Measurements from ENCODE around the gene SUPT3H.
"Not testable (repeated sequence)": the region's sequence is repeated elsewhere in the genome, so short reads cannot be mapped to it uniquely, and the experiment has no call there.

Gene SUPT3H

GRCh38 chr6:45184040-45184439 lies 193.7 kb downstream of the SUPT3H start:
- DNase-seq (ENCODE audit: low read depth in 2 of 2) = no peak

GRCh38 chr6:45176373-45176772 lies 201.4 kb downstream of the SUPT3H start:
- not testable (repeated sequence) for DNase-seq (ENCODE audit: low read depth in 2 of 2)

- no peak for DNase-seq (ENCODE audit: low read depth in 2 of 2)
Observed at GRCh38 chr6:45175272-45175671, 202.5 kb downstream of the SUPT3H start.

GRCh38 chr6:45174045-45174444 lies 203.7 kb downstream of the SUPT3H start:
- no peak for DNase-seq (ENCODE audit: low read depth in 2 of 2)

GRCh38 chr6:45171380-45171779 lies 206.4 kb downstream of the SUPT3H start:
- no peak for DNase-seq (ENCODE audit: low read depth in 2 of 2)

GRCh38 chr6:45170309-45170708 lies 207.4 kb downstream of the SUPT3H start:
- no peak for DNase-seq (ENCODE audit: low read depth in 2 of 2)

GRCh38 chr6:45169815-45170214 lies 207.9 kb downstream of the SUPT3H start:
- DNase-seq (ENCODE audit: low read depth in 2 of 2) = no peak

GRCh38 chr6:45163952-45164766 lies 213.6 kb downstream of the SUPT3H start:
- peak in 1 of 2 donors; percentile 37 for DNase-seq (ENCODE audit: low read depth in 2 of 2)

- no peak for DNase-seq (ENCODE audit: low read depth in 2 of 2)
Observed at GRCh38 chr6:45160305-45160704, 217.4 kb downstream of the SUPT3H start.

GRCh38 chr6:45156075-45156474 lies 221.7 kb downstream of the SUPT3H start:
- DNase-seq (ENCODE audit: low read depth in 2 of 2) = no peak

- DNase-seq (ENCODE audit: low read depth in 2 of 2) = no peak
Observed at GRCh38 chr6:45155341-45155894, 222.3 kb downstream of the SUPT3H start.

- DNase-seq (ENCODE audit: low read depth in 2 of 2) = no peak
Observed at GRCh38 chr6:45154679-45155078, 223.1 kb downstream of the SUPT3H start.

GRCh38 chr6:45148711-45149341 lies 228.9 kb downstream of the SUPT3H start:
- no peak for DNase-seq (ENCODE audit: low read depth in 2 of 2)

- no peak for DNase-seq (ENCODE audit: low read depth in 2 of 2)
Observed at GRCh38 chr6:45148278-45148677, 229.5 kb downstream of the SUPT3H start.

- not testable (repeated sequence) for DNase-seq (ENCODE audit: low read depth in 2 of 2)
Observed at GRCh38 chr6:45145658-45146057, 232.1 kb downstream of the SUPT3H start.

GRCh38 chr6:45138765-45139164 lies 239.0 kb downstream of the SUPT3H start:
- no peak for DNase-seq (ENCODE audit: low read depth in 2 of 2)

- no peak for DNase-seq (ENCODE audit: low read depth in 2 of 2)
Observed at GRCh38 chr6:45136495-45136894, 241.2 kb downstream of the SUPT3H start.

- DNase-seq (ENCODE audit: low read depth in 2 of 2) = no peak
Observed at GRCh38 chr6:45132658-45133294, 245.0 kb downstream of the SUPT3H start.

GRCh38 chr6:45132059-45132458 lies 245.7 kb downstream of the SUPT3H start:
- no peak for DNase-seq (ENCODE audit: low read depth in 2 of 2)

GRCh38 chr6:45129051-45129450 lies 248.7 kb downstream of the SUPT3H start:
- DNase-seq (ENCODE audit: low read depth in 2 of 2) = no peak

GRCh38 chr6:45127185-45127584 lies 250.5 kb downstream of the SUPT3H start:
- no peak for DNase-seq (ENCODE audit: low read depth in 2 of 2)

GRCh38 chr6:45126033-45126432 lies 251.7 kb downstream of the SUPT3H start:
- no peak for DNase-seq (ENCODE audit: low read depth in 2 of 2)

- DNase-seq (ENCODE audit: low read depth in 2 of 2) = no peak
Observed at GRCh38 chr6:45123023-45123422, 254.7 kb downstream of the SUPT3H start.
